ENCODE results near the gene PCYOX1L. TPM values are rescaled to one million over a fixed set of nuclear protein-coding genes. Genes with fewer than 3 reads are reported as not detected.
A peak's percentile ranks its signal among the peaks of the same experiment; 100 is the strongest.

Gene PCYOX1L
- polyA plus RNA-seq, 6 donors from 2014 or later = 5.4 to 9.2 (median 8.0) TPM

- no peak overlapping the region for H3K4me3 Mint-ChIP-seq
- no peaks in the 10 kb centered on the region for H3K27me3 Mint-ChIP-seq
- H3K9me3 Mint-ChIP-seq = peaks cover 0 to 8% (median 2%) of the 10 kb centered on the region in 7 donors
- no peaks in the 10 kb centered on the region for H3K36me3 Mint-ChIP-seq
- no peak for ATAC-seq (ENCODE audit: low read depth in 2 of 2)
- DNase-seq = no peak
- H3K27ac Mint-ChIP-seq = no peak overlapping the region
- no peaks in the 10 kb centered on the region for H3K4me1 Mint-ChIP-seq
Measured at GRCh38 chr5:149323621-149324205, 34.1 kb upstream of the PCYOX1L start.

- H3K36me3 Mint-ChIP-seq = no peaks in the 10 kb centered on the region
- ATAC-seq (ENCODE audit: low read depth in 2 of 2) (no peak), DNase-seq (no peak)
- H3K27me3 Mint-ChIP-seq = no peaks in the 10 kb centered on the region
- H3K4me3 Mint-ChIP-seq = no peak overlapping the region
- peaks cover 0 to 8% (median 2%) of the 10 kb centered on the region in 7 donors for H3K9me3 Mint-ChIP-seq
- no peaks in the 10 kb centered on the region for H3K4me1 Mint-ChIP-seq
- no peak overlapping the region for H3K27ac Mint-ChIP-seq
Measured at GRCh38 chr5:149324641-149325040, 33.2 kb upstream of the PCYOX1L start.

GRCh38 chr5:149325166-149325735, 32.6 kb upstream of the PCYOX1L start:
- peaks cover 0 to 8% (median 2%) of the 10 kb centered on the region in 7 donors for H3K9me3 Mint-ChIP-seq
- no peak overlapping the region for H3K4me3 Mint-ChIP-seq
- no peak overlapping the region for H3K27ac Mint-ChIP-seq
- DNase-seq (no peak), ATAC-seq (ENCODE audit: low read depth in 2 of 2) (no peak)
- no peaks in the 10 kb centered on the region for H3K36me3 Mint-ChIP-seq
- no peaks in the 10 kb centered on the region for H3K4me1 Mint-ChIP-seq
- H3K27me3 Mint-ChIP-seq = no peaks in the 10 kb centered on the region

- Mint-ChIP-seq H3K27ac (no peak overlapping the region), H3K4me1 (no peaks in the 10 kb centered on the region), H3K4me3 (no peak overlapping the region), H3K9me3 (peaks cover 0 to 8% (median 2%) of the 10 kb centered on the region in 7 donors), H3K27me3 (no peaks in the 10 kb centered on the region), H3K36me3 (no peaks in the 10 kb centered on the region)
- DNase-seq (no peak), ATAC-seq (ENCODE audit: low read depth in 2 of 2) (no peak)
Measured at GRCh38 chr5:149325894-149326293, 32.0 kb upstream of the PCYOX1L start.

GRCh38 chr5:149326611-149327010, 31.2 kb upstream of the PCYOX1L start:
- Mint-ChIP-seq H3K36me3 (no peaks in the 10 kb centered on the region), H3K27ac (peak overlapping the region in 1 of 6 donors; percentile 1), H3K4me1 (no peaks in the 10 kb centered on the region), H3K9me3 (peaks cover 0 to 8% (median 2%) of the 10 kb centered on the region in 7 donors), H3K27me3 (no peaks in the 10 kb centered on the region), H3K4me3 (no peak overlapping the region)
- DNase-seq (no peak), ATAC-seq (ENCODE audit: low read depth in 2 of 2) (no peak)

- peaks cover 0 to 8% (median 2%) of the 10 kb centered on the region in 7 donors for H3K9me3 Mint-ChIP-seq
- DNase-seq (no peak), ATAC-seq (ENCODE audit: low read depth in 2 of 2) (no peak)
- H3K4me1 Mint-ChIP-seq = no peaks in the 10 kb centered on the region
- no peak overlapping the region for H3K27ac Mint-ChIP-seq
- H3K36me3 Mint-ChIP-seq = no peaks in the 10 kb centered on the region
- H3K4me3 Mint-ChIP-seq = no peak overlapping the region
- H3K27me3 Mint-ChIP-seq = peaks cover 0 to 2% (median 0%) of the 10 kb centered on the region in 3 donors
Measured at GRCh38 chr5:149328177-149328576, 29.7 kb upstream of the PCYOX1L start.

GRCh38 chr5:149333711-149334443, 24.0 kb upstream of the PCYOX1L start:
- H3K27ac Mint-ChIP-seq = peak overlapping the region in 3 of 6 donors; percentile 32 to 50 (median 47)

GRCh38 chr5:149337736-149338135, 20.1 kb upstream of the PCYOX1L start:
- peaks cover 0 to 4% of the 10 kb centered on the region in 2 donors for H3K36me3 Mint-ChIP-seq
- no peak overlapping the region for H3K4me3 Mint-ChIP-seq
- H3K27ac Mint-ChIP-seq = no peak overlapping the region

More at GRCh38 chr5:149333711-149334443, 24.0 kb upstream of the PCYOX1L start:
- Mint-ChIP-seq H3K9me3 (no peaks in the 10 kb centered on the region), H3K36me3 (peaks cover 0 to 4% of the 10 kb centered on the region in 2 donors), H3K4me1 (no peaks in the 10 kb centered on the region), H3K4me3 (no peak overlapping the region), H3K27me3 (peaks cover 12 to 20% (median 18%) of the 10 kb centered on the region in 3 donors)
- ATAC-seq (ENCODE audit: low read depth in 2 of 2) = no peak
- no peak for DNase-seq

GRCh38 chr5:149338364-149338763, 19.5 kb upstream of the PCYOX1L start:
- no peak overlapping the region for H3K27ac Mint-ChIP-seq
- ATAC-seq (ENCODE audit: low read depth in 2 of 2) = no peak
- H3K9me3 Mint-ChIP-seq = peaks cover 0 to 2% (median 0%) of the 10 kb centered on the region in 7 donors
- peaks cover 0 to 4% of the 10 kb centered on the region in 2 donors for H3K36me3 Mint-ChIP-seq
- peaks cover 12 to 18% (median 17%) of the 10 kb centered on the region in 3 donors for H3K27me3 Mint-ChIP-seq
- H3K4me3 Mint-ChIP-seq = no peak overlapping the region
- H3K4me1 Mint-ChIP-seq = no peaks in the 10 kb centered on the region
- DNase-seq = no peak

More at GRCh38 chr5:149337736-149338135, 20.1 kb upstream of the PCYOX1L start:
- Mint-ChIP-seq H3K27me3 (peaks cover 12 to 21% (median 18%) of the 10 kb centered on the region in 3 donors), H3K4me1 (no peaks in the 10 kb centered on the region), H3K9me3 (no peaks in the 10 kb centered on the region)
- no peak for ATAC-seq (ENCODE audit: low read depth in 2 of 2)
- no peak for DNase-seq

GRCh38 chr5:149340920-149341319, 16.9 kb upstream of the PCYOX1L start:
- ATAC-seq (ENCODE audit: low read depth in 2 of 2) (no peak), DNase-seq (no peak)
- Mint-ChIP-seq H3K27ac (no peak overlapping the region), H3K36me3 (peaks cover 0 to 4% of the 10 kb centered on the region in 2 donors), H3K4me3 (no peak overlapping the region), H3K4me1 (peaks cover 9 to 15% (median 14%) of the 10 kb centered on the region in 3 donors), H3K9me3 (peaks cover 0 to 6% (median 0%) of the 10 kb centered on the region in 7 donors), H3K27me3 (peaks cover 5 to 12% (median 7%) of the 10 kb centered on the region in 3 donors)

GRCh38 chr5:149341876-149342275, 16.0 kb upstream of the PCYOX1L start:
- peaks cover 5 to 12% (median 7%) of the 10 kb centered on the region in 3 donors for H3K27me3 Mint-ChIP-seq
- H3K4me1 Mint-ChIP-seq = peaks cover 13 to 20% (median 19%) of the 10 kb centered on the region in 3 donors
- peaks cover 0 to 4% of the 10 kb centered on the region in 2 donors for H3K36me3 Mint-ChIP-seq
- H3K4me3 Mint-ChIP-seq = no peak overlapping the region
- peaks cover 0 to 6% (median 0%) of the 10 kb centered on the region in 7 donors for H3K9me3 Mint-ChIP-seq
- ATAC-seq (ENCODE audit: low read depth in 2 of 2) (no peak), DNase-seq (no peak)
- H3K27ac Mint-ChIP-seq = no peak overlapping the region

- Mint-ChIP-seq H3K36me3 (peaks cover 0 to 10% of the 10 kb centered on the region in 2 donors), H3K4me1 (peaks cover 19 to 23% (median 22%) of the 10 kb centered on the region in 3 donors), H3K4me3 (peak overlapping the region in 5 of 8 donors; percentile 9 to 88 (median 42)), H3K9me3 (peaks cover 0 to 6% (median 0%) of the 10 kb centered on the region in 7 donors), H3K27me3 (no peaks in the 10 kb centered on the region), H3K27ac (peak overlapping the region in 3 of 6 donors; percentile 43 to 82 (median 75))
- no peak for DNase-seq
- no peak for ATAC-seq (ENCODE audit: low read depth in 2 of 2)
Measured at GRCh38 chr5:149344151-149344550, 13.7 kb upstream of the PCYOX1L start.

GRCh38 chr5:149345147-149345891, 12.5 kb upstream of the PCYOX1L start, which contains the start of gene GRPEL2:
GRPEL2 (plus strand) TSS chr5:149345499; CDS start chr5:149345540, 41 bp downstream.
- peak within 1 kb of the TSS; percentile 77 to 92 (median 89) for H3K27ac Mint-ChIP-seq
- H3K4me3 Mint-ChIP-seq = peak within 1 kb of the TSS; percentile 84 to 97 (median 90)
- peaks cover 19 to 23% (median 22%) of the 10 kb centered on the region in 3 donors for H3K4me1 Mint-ChIP-seq
- ATAC-seq (ENCODE audit: low read depth in 2 of 2) (peak; percentile 82 to 84), DNase-seq (peak; percentile 75)
- peaks cover 8 to 20% of the 10 kb centered on the region in 2 donors for H3K36me3 Mint-ChIP-seq
- H3K9me3 Mint-ChIP-seq = peaks cover 0 to 6% (median 0%) of the 10 kb centered on the region in 7 donors
- no peaks in the 10 kb centered on the region for H3K27me3 Mint-ChIP-seq

Measured in naive B cell (primary cell).